NCI-H526 (cell line): ENCODE results near the gene KCMF1.
A peak's percentile ranks its signal among the peaks of the same experiment; 100 is the strongest.
"Not testable (repeated sequence)": the region's sequence is repeated elsewhere in the genome, so short reads cannot be mapped to it uniquely, and the experiment has no call there.

Experiments used
- DNase-seq, 2 experiments: peaks; one replicate each; lab custom pipeline; 2025; lab: John Stamatoyannopoulos, UW

The KCMF1 gene

GRCh38 chr2:84970868-84971509 is at the start of gene KCMF1:
TSS of gene KCMF1 (plus strand) at chr2:84971161. CDS start at chr2:84971452, 291 bp downstream.
- peak in 1 of 2 experiments; percentile 81 for DNase-seq

GRCh38 chr2:84923009-84923408 is 48.0 kb upstream of the KCMF1 start:
- no peak for DNase-seq

GRCh38 chr2:84924173-84925106 is 46.5 kb upstream of the KCMF1 start:
- DNase-seq: peak in 1 of 2 experiments; percentile 5

GRCh38 chr2:84925336-84925723 is 45.6 kb upstream of the KCMF1 start:
- DNase-seq: no peak

- peak; percentile 88 to 97 for DNase-seq
These were observed 45.1 kb upstream of the KCMF1 start for GRCh38 chr2:84925724-84926376.

GRCh38 chr2:84927275-84927627 is 43.7 kb upstream of the KCMF1 start:
- DNase-seq: no peak

GRCh38 chr2:84931384-84931821 is 39.6 kb upstream of the KCMF1 start:
- DNase-seq: no peak

- DNase-seq: no peak
These were observed 32.6 kb upstream of the KCMF1 start for GRCh38 chr2:84938194-84938879.

- DNase-seq: no peak
These were observed 31.4 kb upstream of the KCMF1 start for GRCh38 chr2:84939426-84940087.

GRCh38 chr2:84940088-84940470 is 30.9 kb upstream of the KCMF1 start:
- DNase-seq: no peak

- no peak for DNase-seq
These were observed 30.0 kb upstream of the KCMF1 start for GRCh38 chr2:84940831-84941412.

- no peak for DNase-seq
These were observed 28.8 kb upstream of the KCMF1 start for GRCh38 chr2:84942166-84942565.

GRCh38 chr2:84942964-84943421 is 28.0 kb upstream of the KCMF1 start:
- DNase-seq: no peak

GRCh38 chr2:84944295-84944909 is 26.6 kb upstream of the KCMF1 start:
- DNase-seq: no peak

- not testable (repeated sequence) for DNase-seq
These were observed 25.1 kb upstream of the KCMF1 start for GRCh38 chr2:84945838-84946203.

GRCh38 chr2:84946204-84947009 is 24.6 kb upstream of the KCMF1 start:
- DNase-seq: no peak

GRCh38 chr2:84947010-84947593 is 23.9 kb upstream of the KCMF1 start:
- no peak for DNase-seq

- no peak for DNase-seq
These were observed 17.4 kb upstream of the KCMF1 start for GRCh38 chr2:84953535-84953934.

GRCh38 chr2:84954329-84954728 is 16.6 kb upstream of the KCMF1 start:
- DNase-seq: no peak
